HG02678 (cell line): Measurements from ENCODE around the gene NLK.

Experiments used
- ATAC-seq: cut with Tn5 transposase; IDR thresholded peaks from one replicate; pipeline ENCODE4 v1.9.1; 2021; ENCODE audit warnings: mild to moderate bottlenecking, moderate library complexity; ENCODE audit not compliant: unreplicated experiment

The NLK gene

GRCh38 chr17:28110184-28110583, 67.7 kb downstream of the NLK start:
- no peak for ATAC-seq

DNA sequence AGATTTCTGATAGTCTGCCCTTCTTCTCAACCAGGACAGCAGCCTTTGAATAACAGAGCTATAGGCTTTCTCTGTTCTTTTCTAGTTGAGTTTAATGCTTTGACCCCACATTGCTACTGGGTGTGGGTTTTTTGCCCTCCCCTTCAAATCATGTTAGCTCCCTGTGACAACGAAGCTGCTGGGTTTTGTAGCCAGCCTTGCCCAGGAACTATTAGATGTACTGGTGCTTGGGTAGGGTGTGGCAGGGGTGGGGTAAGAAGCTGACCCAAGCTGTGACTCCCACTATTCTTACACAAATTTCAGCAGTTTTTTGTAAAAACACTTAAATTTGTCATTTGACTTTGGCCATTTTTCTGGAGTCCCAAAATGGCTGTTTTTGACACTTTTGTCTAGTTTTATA, 69.7 kb downstream of the NLK start:
- ATAC-seq: no peak

- ATAC-seq: no peak
These were observed 70.1 kb downstream of the NLK start for GRCh38 chr17:28112606-28113005.

DNA sequence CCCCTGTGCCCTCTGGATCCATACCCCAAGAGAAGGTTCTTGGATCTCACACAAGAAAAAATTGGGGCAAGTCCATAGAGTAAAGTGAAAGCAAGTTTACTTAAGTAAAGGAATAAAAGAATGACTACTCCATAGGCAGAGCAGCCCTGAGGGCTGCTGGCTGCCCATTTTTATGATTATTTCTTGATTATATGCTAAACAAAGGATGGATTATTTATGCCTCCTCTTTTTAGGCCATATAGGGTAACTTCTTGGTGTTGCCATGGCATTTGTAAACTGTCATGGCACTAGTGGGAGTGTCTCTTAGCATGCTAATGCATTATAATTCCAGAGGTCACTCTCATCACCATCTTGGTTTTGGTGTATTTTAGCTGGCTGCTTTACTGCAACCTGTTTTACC, 70.8 kb downstream of the NLK start:
- ATAC-seq: no peak

DNA sequence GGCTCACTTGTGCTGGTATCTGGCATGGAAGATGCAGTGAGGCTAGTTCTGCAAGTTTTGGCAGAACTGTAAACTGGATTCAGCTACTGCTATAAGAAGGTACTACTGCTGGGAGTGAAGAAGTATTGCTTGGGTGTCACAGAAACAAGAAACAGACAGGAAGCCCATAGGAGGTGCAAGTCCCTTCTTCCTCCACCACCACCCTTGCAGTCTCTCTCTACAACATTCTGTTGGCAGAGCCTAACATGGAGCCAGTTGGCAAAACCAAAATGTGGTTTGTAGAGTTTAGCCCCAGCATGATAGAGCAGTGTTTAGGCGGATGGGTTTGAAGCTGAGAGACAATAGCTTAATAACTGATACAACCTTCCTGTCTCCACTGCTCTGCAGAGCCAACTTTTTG, 72.6 kb downstream of the NLK start:
- no peak for ATAC-seq

- ATAC-seq: no peak
These were observed 74.8 kb downstream of the NLK start for GRCh38 chr17:28117304-28117703.

DNA sequence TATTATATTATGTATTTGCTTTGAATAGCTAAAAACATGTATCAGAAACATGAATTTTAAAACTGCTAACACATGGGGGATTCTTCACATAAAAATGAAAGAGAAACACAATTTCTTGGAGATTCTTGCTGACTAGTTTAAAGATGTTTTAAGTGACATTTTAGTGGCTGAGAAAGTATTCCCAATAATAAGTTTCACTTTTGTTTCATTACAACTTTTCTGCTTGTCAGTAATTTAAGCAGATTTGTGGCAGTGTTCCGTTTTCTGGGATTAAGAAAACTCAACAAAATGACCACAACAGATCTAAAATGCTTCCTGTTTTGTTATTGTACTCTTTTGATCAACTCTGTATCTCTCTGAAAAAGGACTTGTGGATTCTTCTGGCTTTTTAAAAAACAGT, 75.9 kb downstream of the NLK start:
- no peak for ATAC-seq

- no peak for ATAC-seq
These were observed 76.6 kb downstream of the NLK start for GRCh38 chr17:28119046-28119445.

DNA sequence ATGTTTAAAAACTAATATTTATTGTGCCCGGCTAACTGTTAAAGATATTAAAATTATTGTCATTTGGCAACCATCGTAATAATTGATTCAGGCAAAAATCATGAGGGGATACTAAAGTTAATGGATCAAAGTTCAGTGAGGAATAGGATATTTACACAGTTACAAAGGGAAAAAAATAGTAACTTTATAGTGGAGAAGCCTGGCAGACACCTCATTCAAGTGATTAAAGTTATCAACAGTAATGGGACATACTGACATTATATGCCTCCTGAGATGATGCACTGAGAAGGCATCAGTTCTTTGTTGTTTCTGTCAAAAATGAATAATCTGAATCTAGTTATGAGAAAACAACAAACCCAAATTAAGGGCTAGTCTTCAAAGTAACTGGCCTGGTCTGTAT, 77.1 kb downstream of the NLK start:
- no peak for ATAC-seq

DNA sequence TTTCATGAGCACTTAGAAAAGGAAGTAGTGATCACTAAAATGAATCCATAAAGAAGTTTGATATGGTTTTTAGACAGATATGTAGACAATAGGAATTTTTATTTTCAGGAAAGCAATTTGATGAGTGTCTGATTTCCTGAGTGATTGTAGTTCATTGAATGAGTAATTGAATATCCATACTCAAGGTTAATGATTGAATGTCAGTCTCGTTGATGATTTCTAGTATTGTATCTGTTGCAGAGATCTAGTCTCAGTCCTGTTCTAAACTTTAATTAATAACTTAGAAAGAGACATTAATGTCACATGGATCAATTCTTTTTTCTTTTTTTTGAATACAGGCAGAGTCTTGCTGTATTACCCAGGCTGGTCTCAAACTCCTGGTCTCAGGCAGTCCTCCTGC, 78.3 kb downstream of the NLK start:
- no peak for ATAC-seq

DNA sequence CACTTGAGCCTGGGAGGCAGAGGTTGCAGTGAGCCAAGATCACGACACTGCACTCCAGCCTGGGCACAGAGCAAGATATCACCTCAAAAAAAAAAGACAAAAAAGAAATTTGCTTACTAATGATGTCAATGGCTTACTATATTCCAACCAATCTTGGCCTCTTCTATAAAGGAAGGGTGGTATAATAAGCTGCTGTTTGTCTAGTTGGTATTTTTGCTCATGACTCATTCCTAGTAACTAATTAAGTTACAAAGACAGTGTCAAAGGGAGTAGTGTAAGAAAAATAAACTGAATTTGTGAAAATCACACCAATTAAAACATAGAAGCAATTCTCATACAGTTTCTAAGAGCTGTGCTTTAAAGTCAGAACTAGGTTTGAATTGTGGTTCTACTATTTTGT, 82.5 kb downstream of the NLK start:
- ATAC-seq: no peak

DNA sequence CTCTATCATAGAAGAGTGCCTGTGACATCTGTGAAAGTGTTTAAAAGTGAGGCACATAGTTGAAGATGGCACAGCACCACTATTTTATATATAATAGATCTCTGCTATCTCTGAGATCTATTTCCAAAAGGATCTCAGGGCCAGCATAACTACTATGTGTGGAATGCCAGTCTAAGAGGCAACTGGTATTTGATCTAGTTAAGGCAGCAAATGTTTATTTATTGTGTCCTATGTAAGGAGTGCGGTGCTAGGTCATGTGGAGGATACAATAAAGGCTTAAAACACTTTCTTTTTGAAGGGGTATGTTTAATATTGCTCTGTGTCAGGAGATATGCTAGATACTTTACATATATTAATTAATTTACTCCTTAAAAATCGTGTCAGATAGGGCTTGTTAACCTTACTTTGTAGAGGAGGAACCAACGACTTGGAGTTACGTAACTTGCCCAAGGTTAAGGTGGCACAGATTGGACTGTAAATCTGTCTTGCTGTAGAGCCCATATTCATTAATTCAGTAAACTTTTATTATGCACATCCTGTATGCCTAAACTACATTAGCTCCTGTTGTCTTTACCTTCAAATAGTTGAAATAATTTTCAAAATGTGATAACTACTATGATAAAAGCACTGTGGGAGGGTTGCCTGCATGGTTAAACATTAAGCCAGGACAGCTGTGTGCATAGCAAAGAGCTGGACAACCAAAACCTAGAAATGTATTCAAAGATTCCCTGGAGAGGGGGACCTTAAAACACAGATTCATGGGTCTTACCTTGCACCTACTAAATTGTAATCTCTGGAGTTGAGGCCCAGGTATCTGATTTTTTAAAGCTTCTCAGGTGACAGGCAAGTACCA, 83.3 kb downstream of the NLK start:
- no peak for ATAC-seq

- no peak for ATAC-seq
These were observed 84.7 kb downstream of the NLK start for GRCh38 chr17:28127196-28127595.

- no peak for ATAC-seq
These were observed 86.3 kb downstream of the NLK start for GRCh38 chr17:28128779-28129178.

- no peak for ATAC-seq
These were observed 88.0 kb downstream of the NLK start for GRCh38 chr17:28130472-28130871.

GRCh38 chr17:28131599-28131998, 89.1 kb downstream of the NLK start:
- ATAC-seq: no peak

GRCh38 chr17:28133562-28133970, 91.1 kb downstream of the NLK start:
- ATAC-seq: no peak

DNA sequence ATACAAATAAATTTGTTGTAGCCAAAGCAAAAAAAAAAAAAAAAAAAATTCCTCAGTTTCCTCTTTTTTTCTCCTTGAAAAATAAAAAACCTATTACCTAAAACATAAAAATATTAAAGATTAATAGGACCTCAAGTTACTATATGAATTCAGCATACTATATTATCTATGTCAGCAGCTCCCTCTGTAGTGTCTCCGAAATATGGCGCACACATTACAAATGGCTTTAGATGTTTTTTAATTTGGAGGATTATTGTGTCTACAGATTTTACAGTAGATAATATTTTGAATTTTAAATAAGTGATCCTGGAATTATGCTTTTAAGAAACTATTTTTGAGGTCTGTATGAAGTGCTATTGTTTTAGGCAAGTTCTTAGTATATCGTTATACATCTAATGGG, 94.4 kb downstream of the NLK start:
- ATAC-seq: no peak

GRCh38 chr17:28139822-28140221, 97.3 kb downstream of the NLK start:
- no peak for ATAC-seq

- no peak for ATAC-seq
These were observed 98.8 kb downstream of the NLK start for GRCh38 chr17:28141313-28141712.

DNA sequence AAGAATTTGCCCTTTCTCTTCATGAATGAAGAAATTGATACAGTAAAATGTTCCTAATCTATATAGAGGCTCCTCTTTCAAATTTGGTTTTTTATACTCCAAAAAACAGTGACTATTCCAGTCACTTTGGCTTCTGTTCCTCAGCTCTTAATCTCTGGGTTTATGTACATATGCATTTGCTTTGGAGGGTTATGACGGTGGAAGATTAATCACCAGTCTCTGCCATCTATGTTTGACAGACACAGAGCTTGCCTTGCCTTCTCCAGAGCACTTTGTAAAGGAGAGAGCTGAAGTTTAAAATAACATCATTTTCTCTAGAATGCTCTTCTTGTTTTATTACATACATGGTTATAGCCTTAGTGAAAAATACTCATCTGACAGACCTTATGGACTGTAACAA, 99.3 kb downstream of the NLK start:
- ATAC-seq: no peak

DNA sequence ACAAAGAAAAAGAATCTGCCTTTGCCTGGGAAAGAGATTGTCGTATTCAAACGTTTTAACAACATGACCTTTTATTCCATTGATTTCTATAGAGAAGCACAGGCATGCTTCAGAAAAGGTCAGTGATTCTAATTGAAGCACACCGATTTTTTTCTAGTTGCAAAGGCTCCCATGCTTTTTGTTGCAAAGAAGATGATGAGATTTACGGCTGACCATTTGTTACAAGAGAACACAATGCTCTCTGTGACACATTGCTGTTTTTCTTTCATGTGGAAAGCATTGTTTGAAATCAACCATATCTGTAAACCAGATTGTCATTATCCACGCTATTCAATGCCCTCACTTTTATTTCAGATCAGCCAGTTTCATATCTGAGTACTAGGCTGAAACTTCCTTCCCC, 99.8 kb downstream of the NLK start:
- no peak for ATAC-seq

DNA sequence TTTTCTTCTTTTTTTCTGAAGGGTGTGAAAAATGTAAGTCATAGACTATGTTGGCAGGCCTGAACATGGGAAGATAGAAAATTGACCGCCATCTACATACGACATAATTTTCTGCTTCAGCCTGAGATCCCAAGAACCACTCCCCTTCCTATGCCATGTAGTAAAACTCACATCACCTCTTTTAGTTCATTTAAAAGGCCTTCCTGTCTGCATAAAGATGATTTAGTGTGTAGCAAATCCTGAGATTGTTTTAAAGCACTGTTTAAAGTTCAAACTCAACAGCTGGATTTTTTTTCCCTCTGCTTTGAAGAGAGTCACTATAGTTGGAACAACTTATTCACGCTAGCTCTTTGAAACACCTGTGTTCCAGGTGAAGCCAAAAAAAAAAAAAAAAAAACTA, 101.5 kb downstream of the NLK start:
- no peak for ATAC-seq
